ENCODE data around the gene MLX.
"Not testable (repeated sequence)": the region's sequence is repeated elsewhere in the genome, so short reads cannot be mapped to it uniquely, and the experiment has no call there.

MLX gene

DNA sequence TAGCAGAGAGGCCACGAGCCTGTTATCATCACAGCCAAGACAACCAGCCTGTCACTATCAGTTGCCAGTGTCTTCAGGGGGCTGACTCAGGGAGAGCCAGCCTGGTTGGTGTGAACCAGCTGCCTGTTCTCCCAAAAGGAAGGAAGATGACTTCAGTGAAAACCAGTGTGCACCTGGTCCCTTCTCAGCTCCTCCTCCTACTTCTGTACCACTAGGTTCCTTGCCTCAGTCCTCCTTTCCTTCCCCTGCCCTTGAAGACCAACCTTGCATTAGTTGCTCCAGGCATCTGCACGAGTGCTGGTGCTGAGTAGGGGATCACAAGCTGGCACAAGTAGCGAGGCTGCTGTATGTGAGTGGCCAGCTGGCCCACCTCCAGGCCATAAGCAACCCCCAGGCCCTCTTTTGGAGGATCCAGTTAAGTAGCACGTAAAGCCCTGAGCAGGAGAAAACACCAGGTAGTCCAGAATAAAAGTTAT, 51.1 kb downstream of the MLX start:
- peak in 1 of 51 donors; percentile 11 for DNase-seq

- peak in 7 of 51 donors; percentile 5 to 27 (median 11) for DNase-seq
These were observed 51.7 kb downstream of the MLX start for GRCh38 chr17:42618442-42619150.

GRCh38 chr17:42621987-42622386, 55.1 kb downstream of the MLX start:
- not testable (repeated sequence) for DNase-seq

All from hypothalamus (tissue), 51 donors.